Panc1 (cell line): ENCODE measurements around the gene SULT1C2. TPM values are rescaled to one million over a fixed set of nuclear protein-coding genes. Genes with fewer than 3 reads are reported as not detected.

Experiments
- ATAC-seq: fragments of 200-7000 bp; cut with Tn5 transposase; 2 replicates; pipeline ENCODE4 v1.9.1; 2020; ENCODE audit warnings: mild to moderate bottlenecking, moderate library complexity
- BruUV-seq: library from RNA; stranded (reverse); fragments of 400-500 nt; replicated peaks from 2 replicates; lab custom pipeline; 2021; lab: Mats Ljungman, UMichigan
- CTCF ChIA-PET: fragments of 300-600 bp; sonication (Branson Sonifier 250); formaldehyde crosslinking; loops from one replicate; lab custom pipeline; 2022; ENCODE audit warnings: antibody characterized with exemption; lab: Charles Lee
- POLR2A ChIA-PET: fragments of 300-600 bp; sonication (Branson Sonifier 250); formaldehyde crosslinking; loops from one replicate; lab custom pipeline; 2022; ENCODE audit warnings: antibody characterized with exemption; lab: Charles Lee
- DNase-seq: peaks from one replicate; pipeline ENCODE4 v3.0.0-alpha.2; 2010; ENCODE audit warnings: low read depth, low spot score
- H3K27ac ChIP-seq: 2 replicates; pipeline ENCODE4 v1.5.1; 2011; ENCODE audit warnings: mild to moderate bottlenecking, low read length, inconsistent platforms
- H3K27me3 ChIP-seq: fragments of 200-500 bp; sonication (Bioruptor generic); 2 replicates; pipeline ENCODE4 v1.6.0; 2014; ENCODE audit warnings: low read length, inconsistent platforms; ENCODE audit not compliant: control insufficient read depth, insufficient read depth
- H3K36me3 ChIP-seq: fragments of 200-500 bp; sonication (Bioruptor generic); 2 replicates; pipeline ENCODE4 v1.5.1; 2014; ENCODE audit warnings: inconsistent platforms, mild to moderate bottlenecking, low read length, moderate library complexity; ENCODE audit not compliant: control insufficient read depth, insufficient read depth
- H3K4me1 ChIP-seq: 2 replicates; pipeline ENCODE4 v1.5.1; 2011; ENCODE audit warnings: inconsistent platforms, mild to moderate bottlenecking, low read length, moderate library complexity; ENCODE audit not compliant: control insufficient read depth, insufficient read depth
- H3K4me3 ChIP-seq, 2 experiments: 2 replicates each; pipeline ENCODE4 v1.5.1; 2011 to 2012; ENCODE audit warnings: low read depth in 2 of 2, low read length in 2 of 2, mild to moderate bottlenecking in 2 of 2, inconsistent platforms in 1 of 2, moderate library complexity in 1 of 2
- H3K9me3 ChIP-seq: fragments of 200-500 bp; sonication (Bioruptor generic); 2 replicates; pipeline ENCODE4 v1.5.1; 2014; ENCODE audit warnings: low read depth, mild to moderate bottlenecking, inconsistent platforms, low read length, moderate library complexity; ENCODE audit not compliant: control insufficient read depth, insufficient read depth
- CTCF ChIP-seq: fragments of 450-650 bp; IDR thresholded peaks from 2 replicates; pipeline ENCODE4 v1.5.1; 2017; ENCODE audit warnings: mild to moderate bottlenecking
- POLR2AphosphoS5 ChIP-seq: IDR thresholded peaks from 2 replicates; pipeline ENCODE4 v1.6.1; 2012; ENCODE audit warnings: mild to moderate bottlenecking, low read depth, low read length, moderate library complexity
- REST ChIP-seq, 2 experiments: IDR thresholded peaks; 2 replicates each; pipeline ENCODE4 v1.6.1; 2011 to 2012; ENCODE audit warnings: low read depth in 2 of 2, control low read depth in 1 of 2, low read length in 1 of 2, mild to moderate bottlenecking in 1 of 2, moderate library complexity in 1 of 2; ENCODE audit not compliant: insufficient read depth in 1 of 2
- SIN3A ChIP-seq: IDR thresholded peaks from 2 replicates; pipeline ENCODE4 v1.6.1; 2012; ENCODE audit warnings: low read depth, mild to moderate bottlenecking, low read length, moderate library complexity, borderline replicate concordance; ENCODE audit not compliant: insufficient read depth
- TCF7L2 ChIP-seq: IDR thresholded peaks from 2 replicates; pipeline ENCODE4 v1.6.1; 2011; ENCODE audit warnings: mild to moderate bottlenecking, low read depth, low read length, inconsistent platforms
- in situ Hi-C: cut with HindIII; loops from 2 replicates; pipeline ENCODE4 v1.10.0; 2016; ENCODE audit warnings: low sequenced_read_pairs, low pct_unique_long_range_greater_than_20kb
- intact Hi-C: fragments of 100-400 bp; cut with micrococcal nuclease; formaldehyde crosslinking; loops from one replicate; pipeline ENCODE4 v1.10.0; 2022; ENCODE audit not compliant: unreplicated experiment
- total RNA-seq: library from RNA; stranded (reverse); gene quantifications from one replicate; pipeline ENCODE4 v1.2.1, GENCODE V29; 2021; ENCODE audit not compliant: unreplicated experiment

The SULT1C2 gene
- total RNA-seq, 1 experiment from 2014 or later, result 0.31 TPM

- Histone ChIP-seq H3K36me3 (no peaks in the 10 kb centered on the region), H3K9me3 (no peaks in the 10 kb centered on the region), H3K27ac (no peak overlapping the region), H3K27me3 (no peaks in the 10 kb centered on the region), H3K4me3 (no peak overlapping the region), H3K4me1 (peaks cover 9% of the 10 kb centered on the region; the same call in 1 of the 2 replicates)
- intact Hi-C loops (no loop called here), in situ Hi-C loops (no loop called here)
- CTCF ChIA-PET, result interaction anchor here (0.6 kb wide), 1 partner anchor 82 kb away, joined by 3 read pairs; no protein-coding TSS in a partner anchor
- BruUV-seq, result no TSS peak
- POLR2A ChIA-PET, result no interaction called here
- ATAC-seq, result peak; percentile 24; the same call in 1 of the 2 replicates
- TF ChIP-seq POLR2AphosphoS5, result no peak
- no peak for TF ChIP-seq TCF7L2
- no peak for TF ChIP-seq REST (IDR thresholded peaks at IDR 0.05; ENCODE audit: insufficient read depth in 1 of 2, low read depth in 2 of 2, low read length in 1 of 2)
- TF ChIP-seq CTCF, result no peak
- no peak for TF ChIP-seq SIN3A
- no peak for DNase-seq
Observed at GRCh38 chr2:108270768-108271506, 17.8 kb upstream of the SULT1C2 start.

- in situ Hi-C loops, result no loop called here
- BruUV-seq, result no TSS peak
- ATAC-seq, result peak; percentile 64
Observed at GRCh38 chr2:108271691-108272253, 16.9 kb upstream of the SULT1C2 start.

More at GRCh38 chr2:108271691-108272253, 16.9 kb upstream of the SULT1C2 start:
- ChIA-PET CTCF (interaction anchor here (0.6 kb wide), 1 partner anchor 83 kb away, joined by 3 read pairs; no protein-coding TSS in a partner anchor), POLR2A (no interaction called here)
- no peak for DNase-seq
- TF ChIP-seq POLR2AphosphoS5 (no peak), CTCF (no peak), TCF7L2 (no peak), SIN3A (no peak), REST (IDR thresholded peaks at IDR 0.05; ENCODE audit: insufficient read depth in 1 of 2, low read depth in 2 of 2, low read length in 1 of 2) (no peak)
- Histone ChIP-seq H3K27me3 (no peaks in the 10 kb centered on the region), H3K4me3 (peak overlapping the region; percentile 13 to 43; a peak in 3 of 4 replicates), H3K36me3 (no peaks in the 10 kb centered on the region), H3K27ac (peak overlapping the region; percentile 49; the same call in 1 of the 2 replicates), H3K4me1 (peaks cover 9% of the 10 kb centered on the region; the same call in 1 of the 2 replicates), H3K9me3 (no peaks in the 10 kb centered on the region)
- intact Hi-C loops, result no loop called here
